Measurements from ENCODE around the gene ENTHD1. TPM values are rescaled to one million over a fixed set of nuclear protein-coding genes. Genes with fewer than 3 reads are reported as not detected.
A peak's percentile ranks its signal among the peaks of the same experiment; 100 is the strongest.

Gene ENTHD1
- total and polyA plus RNA-seq, 9 of the 15 experiments (the other 6 are each of a cell fraction or from before 2014, with no cell fraction given): 0.13 to 0.98 (median 0.35) TPM

DNA sequence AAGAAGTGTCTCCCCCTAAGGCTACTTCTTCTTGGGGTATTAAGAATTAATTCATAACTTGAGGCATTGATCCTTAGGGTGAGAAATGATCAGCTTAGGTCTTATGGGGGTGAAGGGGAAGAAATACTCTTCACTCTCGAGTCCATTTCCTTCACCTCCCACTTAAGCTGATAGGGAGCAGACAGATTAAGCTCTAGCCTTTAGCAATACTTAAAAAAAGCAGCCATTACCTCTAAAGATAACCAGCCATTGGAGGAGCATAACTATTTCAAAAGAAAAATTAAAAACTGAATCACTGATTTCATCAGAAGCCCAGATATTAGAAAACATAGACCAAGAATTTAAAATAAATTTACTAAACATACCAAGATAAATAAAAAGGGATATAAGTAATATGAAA, 60.5 kb downstream of the ENTHD1 start:
- H3K9me1 ChIP-seq (ENCODE audit: control insufficient read depth, insufficient read depth, low read length): no peaks in the 10 kb centered on the region
- peak overlapping the region; percentile 85 to 86; a peak in 3 of 4 replicates for H3K9ac ChIP-seq (ENCODE audit: insufficient read depth in 1 of 2, low read depth in 2 of 2, low read length in 2 of 2)
- intact Hi-C loops (cut with micrococcal nuclease) (no loop called here), in situ Hi-C loops (cut with MboI) (no loop called here)
- FAIRE-seq (no peak), ATAC-seq (peak; percentile 55), DNase-seq (ENCODE audit: extremely low read depth in 1 of 4, low spot score in 3 of 4) (peak in 1 of 4 experiments; percentile 34)
- ChIA-PET CTCF (ENCODE audit: low intra/inter-chr PET ratio) (no interaction called here), POLR2A (interaction anchor here (1.0 to 2.6 kb wide), 3 partner anchors 10 to 24 kb away, joined by 3 to 9 read pairs (median 4); no protein-coding TSS in a partner anchor)
- H3K4me3 ChIP-seq: peak overlapping the region; percentile 32
- H3K27ac ChIP-seq (ENCODE audit: extremely low read depth, low read depth, low read length): peak overlapping the region; percentile 98
- H3K36me3 ChIP-seq (ENCODE audit: control insufficient read depth, insufficient read depth, low read length): no peaks in the 10 kb centered on the region; the same call in 2 of the 3 replicates
- peaks cover 8 to 18% of the 10 kb centered on the region in 2 experiments; a peak in 4 of 5 replicates for H3K4me1 ChIP-seq (replicated peaks in 1 of 2; ENCODE audit: control insufficient read depth in 2 of 2, insufficient read depth in 2 of 2, low read length in 2 of 2)
- H4K20me1 ChIP-seq (replicated peaks; ENCODE audit: control insufficient read depth, insufficient read depth, low read length): no peaks in the 10 kb centered on the region
- 0 out of 2 replicates have a peak, but pooled peaks cover 2% of the 10 kb centered on the region for H3K9me3 ChIP-seq (replicated peaks; ENCODE audit: control insufficient read depth, insufficient read depth, low read depth, low read length)
- BruUV-seq (replicated peaks): TSS peak; percentile 82
- H2AFZ ChIP-seq (ENCODE audit: low read depth, low read length): peak overlapping the region; percentile 84
- H3K4me2 ChIP-seq (ENCODE audit: insufficient read depth, low read length): peak overlapping the region; percentile 82
- H3K79me2 ChIP-seq (ENCODE audit: control insufficient read depth, insufficient read depth, low read length): no peaks in the 10 kb centered on the region
- H3K27me3 ChIP-seq (ENCODE audit: control insufficient read depth in 2 of 2, insufficient read depth in 2 of 2, low read length in 2 of 2): no peaks in the 10 kb centered on the region
- WGBS (ENCODE audit: insufficient coverage, low coverage, missing lambda C conversion rate): no CpG with 5 or more reads among the region's 1 CpG
- TF ChIP-seq, protein P1, sequence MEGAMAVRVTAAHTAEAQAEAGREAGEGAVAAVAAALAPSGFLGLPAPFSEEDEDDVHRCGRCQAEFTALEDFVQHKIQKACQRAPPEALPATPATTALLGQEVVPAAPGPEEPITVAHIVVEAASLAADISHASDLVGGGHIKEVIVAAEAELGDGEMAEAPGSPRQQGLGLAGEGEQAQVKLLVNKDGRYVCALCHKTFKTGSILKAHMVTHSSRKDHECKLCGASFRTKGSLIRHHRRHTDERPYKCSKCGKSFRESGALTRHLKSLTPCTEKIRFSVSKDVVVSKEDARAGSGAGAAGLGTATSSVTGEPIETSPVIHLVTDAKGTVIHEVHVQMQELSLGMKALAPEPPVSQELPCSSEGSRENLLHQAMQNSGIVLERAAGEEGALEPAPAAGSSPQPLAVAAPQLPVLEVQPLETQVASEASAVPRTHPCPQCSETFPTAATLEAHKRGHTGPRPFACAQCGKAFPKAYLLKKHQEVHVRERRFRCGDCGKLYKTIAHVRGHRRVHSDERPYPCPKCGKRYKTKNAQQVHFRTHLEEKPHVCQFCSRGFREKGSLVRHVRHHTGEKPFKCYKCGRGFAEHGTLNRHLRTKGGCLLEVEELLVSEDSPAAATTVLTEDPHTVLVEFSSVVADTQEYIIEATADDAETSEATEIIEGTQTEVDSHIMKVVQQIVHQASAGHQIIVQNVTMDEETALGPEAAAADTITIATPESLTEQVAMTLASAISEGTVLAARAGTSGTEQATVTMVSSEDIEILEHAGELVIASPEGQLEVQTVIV (CRISPR knock-in tag; IDR thresholded peaks at IDR 0.05; ENCODE audit: borderline replicate concordance): no peak
- TF ChIP-seq GTF2E2 (tag; IDR thresholded peaks at IDR 0.05) (no peak), ZNF23 (CRISPR knock-in tag; IDR thresholded peaks at IDR 0.05) (no peak), ZNF311 (CRISPR knock-in tag; IDR thresholded peaks at IDR 0.05) (no peak), GATAD2B (IDR thresholded peaks at IDR 0.05; ENCODE audit: borderline replicate concordance) (0 out of 2 replicates have a peak, but pooled peaks have one; percentile 33), OTX1 (CRISPR knock-in tag; IDR thresholded peaks at IDR 0.05) (no peak)
- TF ChIP-seq, protein P2, sequence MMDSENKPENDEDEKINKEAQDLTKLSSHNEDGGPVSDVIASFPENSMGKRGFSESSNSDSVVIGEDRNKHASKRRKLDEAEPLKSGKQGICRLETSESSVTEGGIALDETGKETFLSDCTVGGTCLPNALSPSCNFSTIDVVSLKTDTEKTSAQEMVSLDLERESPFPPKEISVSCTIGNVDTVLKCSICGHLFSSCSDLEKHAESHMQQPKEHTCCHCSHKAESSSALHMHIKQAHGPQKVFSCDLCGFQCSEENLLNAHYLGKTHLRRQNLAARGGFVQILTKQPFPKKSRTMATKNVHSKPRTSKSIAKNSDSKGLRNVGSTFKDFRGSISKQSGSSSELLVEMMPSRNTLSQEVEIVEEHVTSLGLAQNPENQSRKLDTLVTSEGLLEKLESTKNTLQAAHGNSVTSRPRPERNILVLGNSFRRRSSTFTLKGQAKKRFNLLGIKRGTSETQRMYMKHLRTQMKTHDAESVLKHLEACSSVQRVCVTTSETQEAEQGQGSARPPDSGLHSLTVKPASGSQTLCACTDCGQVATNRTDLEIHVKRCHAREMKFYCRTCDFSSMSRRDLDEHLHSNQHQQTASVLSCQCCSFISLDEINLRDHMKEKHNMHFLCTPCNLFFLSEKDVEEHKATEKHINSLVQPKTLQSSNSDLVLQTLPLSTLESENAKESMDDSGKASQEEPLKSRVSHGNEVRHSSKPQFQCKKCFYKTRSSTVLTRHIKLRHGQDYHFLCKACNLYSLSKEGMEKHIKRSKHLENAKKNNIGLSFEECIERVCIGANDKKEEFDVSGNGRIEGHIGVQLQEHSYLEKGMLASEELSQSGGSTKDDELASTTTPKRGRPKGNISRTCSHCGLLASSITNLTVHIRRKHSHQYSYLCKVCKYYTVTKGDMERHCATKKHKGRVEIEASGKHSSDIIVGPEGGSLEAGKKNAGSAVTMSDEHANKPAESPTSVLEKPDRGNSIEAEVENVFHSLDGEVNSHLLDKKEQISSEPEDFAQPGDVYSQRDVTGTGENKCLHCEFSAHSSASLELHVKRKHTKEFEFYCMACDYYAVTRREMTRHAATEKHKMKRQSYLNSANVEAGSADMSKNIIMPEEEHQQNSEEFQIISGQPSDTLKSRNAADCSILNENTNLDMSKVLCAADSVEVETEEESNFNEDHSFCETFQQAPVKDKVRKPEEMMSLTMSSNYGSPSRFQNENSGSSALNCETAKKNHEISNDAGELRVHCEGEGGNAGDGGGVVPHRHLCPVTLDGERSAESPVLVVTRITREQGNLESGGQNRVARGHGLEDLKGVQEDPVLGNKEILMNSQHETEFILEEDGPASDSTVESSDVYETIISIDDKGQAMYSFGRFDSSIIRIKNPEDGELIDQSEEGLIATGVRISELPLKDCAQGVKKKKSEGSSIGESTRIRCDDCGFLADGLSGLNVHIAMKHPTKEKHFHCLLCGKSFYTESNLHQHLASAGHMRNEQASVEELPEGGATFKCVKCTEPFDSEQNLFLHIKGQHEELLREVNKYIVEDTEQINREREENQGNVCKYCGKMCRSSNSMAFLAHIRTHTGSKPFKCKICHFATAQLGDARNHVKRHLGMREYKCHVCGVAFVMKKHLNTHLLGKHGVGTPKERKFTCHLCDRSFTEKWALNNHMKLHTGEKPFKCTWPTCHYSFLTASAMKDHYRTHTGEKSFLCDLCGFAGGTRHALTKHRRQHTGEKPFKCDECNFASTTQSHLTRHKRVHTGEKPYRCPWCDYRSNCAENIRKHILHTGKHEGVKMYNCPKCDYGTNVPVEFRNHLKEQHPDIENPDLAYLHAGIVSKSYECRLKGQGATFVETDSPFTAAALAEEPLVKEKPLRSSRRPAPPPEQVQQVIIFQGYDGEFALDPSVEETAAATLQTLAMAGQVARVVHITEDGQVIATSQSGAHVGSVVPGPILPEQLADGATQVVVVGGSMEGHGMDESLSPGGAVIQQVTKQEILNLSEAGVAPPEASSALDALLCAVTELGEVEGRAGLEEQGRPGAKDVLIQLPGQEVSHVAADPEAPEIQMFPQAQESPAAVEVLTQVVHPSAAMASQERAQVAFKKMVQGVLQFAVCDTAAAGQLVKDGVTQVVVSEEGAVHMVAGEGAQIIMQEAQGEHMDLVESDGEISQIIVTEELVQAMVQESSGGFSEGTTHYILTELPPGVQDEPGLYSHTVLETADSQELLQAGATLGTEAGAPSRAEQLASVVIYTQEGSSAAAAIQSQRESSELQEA (IDR thresholded peaks at IDR 0.05; ENCODE audit: low read depth): no peak
- TF ChIP-seq, protein P3, sequence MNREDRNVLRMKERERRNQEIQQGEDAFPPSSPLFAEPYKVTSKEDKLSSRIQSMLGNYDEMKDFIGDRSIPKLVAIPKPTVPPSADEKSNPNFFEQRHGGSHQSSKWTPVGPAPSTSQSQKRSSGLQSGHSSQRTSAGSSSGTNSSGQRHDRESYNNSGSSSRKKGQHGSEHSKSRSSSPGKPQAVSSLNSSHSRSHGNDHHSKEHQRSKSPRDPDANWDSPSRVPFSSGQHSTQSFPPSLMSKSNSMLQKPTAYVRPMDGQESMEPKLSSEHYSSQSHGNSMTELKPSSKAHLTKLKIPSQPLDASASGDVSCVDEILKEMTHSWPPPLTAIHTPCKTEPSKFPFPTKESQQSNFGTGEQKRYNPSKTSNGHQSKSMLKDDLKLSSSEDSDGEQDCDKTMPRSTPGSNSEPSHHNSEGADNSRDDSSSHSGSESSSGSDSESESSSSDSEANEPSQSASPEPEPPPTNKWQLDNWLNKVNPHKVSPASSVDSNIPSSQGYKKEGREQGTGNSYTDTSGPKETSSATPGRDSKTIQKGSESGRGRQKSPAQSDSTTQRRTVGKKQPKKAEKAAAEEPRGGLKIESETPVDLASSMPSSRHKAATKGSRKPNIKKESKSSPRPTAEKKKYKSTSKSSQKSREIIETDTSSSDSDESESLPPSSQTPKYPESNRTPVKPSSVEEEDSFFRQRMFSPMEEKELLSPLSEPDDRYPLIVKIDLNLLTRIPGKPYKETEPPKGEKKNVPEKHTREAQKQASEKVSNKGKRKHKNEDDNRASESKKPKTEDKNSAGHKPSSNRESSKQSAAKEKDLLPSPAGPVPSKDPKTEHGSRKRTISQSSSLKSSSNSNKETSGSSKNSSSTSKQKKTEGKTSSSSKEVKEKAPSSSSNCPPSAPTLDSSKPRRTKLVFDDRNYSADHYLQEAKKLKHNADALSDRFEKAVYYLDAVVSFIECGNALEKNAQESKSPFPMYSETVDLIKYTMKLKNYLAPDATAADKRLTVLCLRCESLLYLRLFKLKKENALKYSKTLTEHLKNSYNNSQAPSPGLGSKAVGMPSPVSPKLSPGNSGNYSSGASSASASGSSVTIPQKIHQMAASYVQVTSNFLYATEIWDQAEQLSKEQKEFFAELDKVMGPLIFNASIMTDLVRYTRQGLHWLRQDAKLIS (CRISPR knock-in tag; IDR thresholded peaks at IDR 0.05): no peak

Data from K562 (cell line).